ENCODE measurements around the gene ERLEC1.

The ERLEC1 gene

DNA sequence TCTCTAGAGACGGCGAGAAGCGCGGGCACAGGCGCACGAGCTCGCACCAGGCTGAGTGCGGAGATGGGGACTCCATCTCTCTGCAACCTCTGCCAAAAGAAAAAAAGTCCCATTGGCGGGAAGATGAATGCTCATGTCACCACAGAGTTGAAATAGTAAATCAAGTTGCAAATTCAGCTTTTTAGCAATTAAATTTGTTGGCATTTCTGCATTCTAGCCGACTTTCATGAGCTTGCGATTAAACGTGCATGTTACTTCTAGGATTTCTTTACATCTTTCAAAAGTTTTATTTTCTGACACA lies 18.7 kb upstream of the ERLEC1 start:
- DNase-seq: no peak
- Mint-ChIP-seq H3K36me3 (ENCODE audit: low read depth) (peaks cover 64% of the 10 kb centered on the region), H3K27ac (peak overlapping the region; percentile 97), H3K4me3 (peak overlapping the region; percentile 96), H3K27me3 (no peaks in the 10 kb centered on the region), H3K4me1 (ENCODE audit: low read depth) (peaks cover 36% of the 10 kb centered on the region), H3K9me3 (no peaks in the 10 kb centered on the region)

DNA sequence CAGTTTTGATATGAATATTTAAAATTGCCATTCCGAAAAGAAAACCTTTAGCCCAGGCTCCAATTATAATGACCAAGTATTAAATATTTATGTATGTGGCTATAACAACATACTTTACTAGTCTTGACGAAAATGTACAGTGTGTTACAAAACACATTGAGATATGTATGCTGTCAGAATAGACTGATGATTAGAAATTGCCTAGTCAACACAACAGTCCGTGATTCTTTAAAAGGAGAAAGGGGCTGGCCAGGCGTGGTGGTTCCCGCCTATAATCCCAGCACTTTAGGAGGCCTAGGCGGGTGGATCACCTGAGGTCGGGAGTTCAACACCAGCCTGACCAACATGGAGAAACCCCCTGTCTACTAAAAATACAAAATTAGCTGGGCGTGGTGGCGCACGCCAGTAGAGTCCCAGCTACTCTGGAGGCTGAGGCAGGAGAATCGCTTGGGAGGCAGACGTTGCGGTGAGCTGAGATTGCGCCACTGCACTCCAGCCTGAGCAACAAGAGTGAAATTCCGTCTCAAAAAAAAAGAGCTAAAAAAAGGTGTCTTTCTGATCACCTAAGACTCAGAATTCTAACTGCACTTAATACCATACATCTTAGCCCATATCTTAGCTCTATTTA lies 17.4 kb upstream of the ERLEC1 start:
- Mint-ChIP-seq H3K4me3 (peak overlapping the region; percentile 96), H3K27me3 (no peaks in the 10 kb centered on the region), H3K36me3 (ENCODE audit: low read depth) (peaks cover 62% of the 10 kb centered on the region), H3K4me1 (ENCODE audit: low read depth) (peaks cover 41% of the 10 kb centered on the region), H3K9me3 (no peaks in the 10 kb centered on the region), H3K27ac (peak overlapping the region; percentile 97)
- DNase-seq: no peak

DNA sequence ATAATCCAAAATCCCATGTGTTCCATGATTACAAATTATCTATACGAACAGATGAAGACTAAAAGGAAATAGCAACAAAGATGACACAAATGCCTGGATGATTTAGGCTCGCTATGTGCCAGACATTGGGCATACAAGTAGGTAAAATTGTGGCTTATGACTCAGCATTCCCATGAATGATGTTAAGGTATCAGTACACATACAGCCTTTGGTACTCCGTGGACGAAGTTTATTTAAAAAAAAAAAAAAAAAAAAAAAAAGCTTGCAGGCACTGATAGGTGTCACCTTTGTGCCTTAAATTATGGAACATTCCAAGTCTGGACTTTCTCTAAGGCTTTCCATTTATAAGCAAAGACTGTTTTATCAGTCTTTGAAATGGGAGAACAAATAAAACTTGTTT lies 16.6 kb upstream of the ERLEC1 start:
- Mint-ChIP-seq H3K27me3 (no peaks in the 10 kb centered on the region), H3K9me3 (no peaks in the 10 kb centered on the region), H3K4me1 (ENCODE audit: low read depth) (peaks cover 41% of the 10 kb centered on the region), H3K4me3 (peak overlapping the region; percentile 96), H3K36me3 (ENCODE audit: low read depth) (peaks cover 61% of the 10 kb centered on the region), H3K27ac (peak overlapping the region; percentile 97)
- DNase-seq: no peak

DNA sequence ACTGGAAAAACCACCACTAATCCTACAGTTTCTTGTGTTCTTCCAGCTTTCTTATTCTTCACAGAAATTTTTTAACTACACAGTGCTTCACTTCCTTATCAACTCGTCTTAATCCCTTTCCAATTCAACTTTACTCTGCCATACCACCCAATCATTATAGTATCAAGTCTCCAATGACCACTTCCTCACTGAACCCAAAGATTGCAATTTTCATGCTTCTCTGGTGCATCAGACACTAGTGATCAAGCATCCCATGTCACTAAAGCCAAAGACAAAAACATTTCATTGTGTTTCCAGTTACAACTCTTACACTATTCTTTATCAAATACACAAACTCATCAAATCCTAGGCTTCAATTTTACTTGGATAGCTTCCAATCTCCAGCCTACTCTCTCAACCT lies 9.7 kb upstream of the ERLEC1 start:
- Mint-ChIP-seq H3K36me3 (ENCODE audit: low read depth) (peaks cover 80% of the 10 kb centered on the region), H3K27ac (peak overlapping the region; percentile 79)
- DNase-seq: no peak

GRCh38 chr2:53778536-53779162 lies 8.2 kb upstream of the ERLEC1 start:
- Mint-ChIP-seq H3K4me1 (ENCODE audit: low read depth) (peaks cover 36% of the 10 kb centered on the region), H3K27me3 (no peaks in the 10 kb centered on the region), H3K27ac (no peak overlapping the region), H3K9me3 (no peaks in the 10 kb centered on the region), H3K4me3 (no peak overlapping the region), H3K36me3 (ENCODE audit: low read depth) (peaks cover 83% of the 10 kb centered on the region)
- no peak for DNase-seq

More for the DNA sequence above, 9.7 kb upstream of the ERLEC1 start:
- no peaks in the 10 kb centered on the region for H3K9me3 Mint-ChIP-seq
- no peak overlapping the region for H3K4me3 Mint-ChIP-seq
- H3K27me3 Mint-ChIP-seq: no peaks in the 10 kb centered on the region
- peaks cover 34% of the 10 kb centered on the region for H3K4me1 Mint-ChIP-seq (ENCODE audit: low read depth)

- peaks cover 45% of the 10 kb centered on the region for H3K4me1 Mint-ChIP-seq (ENCODE audit: low read depth)
- DNase-seq: no peak
- H3K9me3 Mint-ChIP-seq: no peaks in the 10 kb centered on the region
- peaks cover 76% of the 10 kb centered on the region for H3K36me3 Mint-ChIP-seq (ENCODE audit: low read depth)
- no peak overlapping the region for H3K4me3 Mint-ChIP-seq
- H3K27me3 Mint-ChIP-seq: no peaks in the 10 kb centered on the region
- H3K27ac Mint-ChIP-seq: peak overlapping the region; percentile 5
Observed at GRCh38 chr2:53780056-53780455, 6.8 kb upstream of the ERLEC1 start.

DNA sequence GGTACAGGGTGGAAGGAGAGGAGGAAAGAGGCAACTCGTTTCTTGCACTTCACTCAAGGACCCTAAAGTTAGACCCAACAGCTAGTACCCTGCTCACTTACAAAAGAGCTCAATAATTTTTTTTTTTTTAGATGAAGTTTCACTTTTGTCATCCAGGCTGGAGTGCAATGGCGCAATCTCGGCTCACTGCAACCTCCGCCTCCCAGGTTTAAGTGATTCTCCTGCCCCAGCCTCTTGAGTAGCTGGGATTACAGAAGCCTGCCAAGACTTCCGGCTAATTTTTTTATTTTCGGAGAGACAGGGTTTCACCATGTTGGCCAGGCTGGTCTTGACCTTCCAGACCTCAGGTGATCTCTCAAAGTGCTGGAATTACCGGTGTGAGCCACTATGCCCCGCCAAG lies 4.2 kb upstream of the ERLEC1 start:
- H3K4me1 Mint-ChIP-seq (ENCODE audit: low read depth): peaks cover 42% of the 10 kb centered on the region
- H3K4me3 Mint-ChIP-seq: no peak overlapping the region
- H3K36me3 Mint-ChIP-seq (ENCODE audit: low read depth): peaks cover 70% of the 10 kb centered on the region
- no peak for DNase-seq
- H3K9me3 Mint-ChIP-seq: no peaks in the 10 kb centered on the region
- no peaks in the 10 kb centered on the region for H3K27me3 Mint-ChIP-seq
- H3K27ac Mint-ChIP-seq: no peak overlapping the region

DNA sequence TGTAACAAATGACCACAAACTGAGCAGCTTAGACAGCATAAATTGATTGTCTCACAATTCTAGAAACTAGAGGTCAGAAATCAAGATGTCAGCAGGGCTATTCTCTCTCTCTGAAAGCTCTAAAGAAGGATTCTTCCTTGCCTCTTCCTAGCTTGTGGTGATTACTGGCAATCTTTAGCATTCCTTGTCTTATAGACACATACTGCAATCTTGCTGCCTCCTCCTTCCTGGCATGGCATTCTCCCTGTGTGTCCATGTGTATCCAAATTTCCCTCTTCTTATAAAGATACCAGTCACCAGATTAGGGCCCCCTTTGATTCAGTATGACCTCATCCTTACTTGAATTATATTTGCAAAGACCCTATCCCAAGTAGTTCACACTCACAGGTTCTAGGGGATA lies 2.4 kb upstream of the ERLEC1 start:
- Mint-ChIP-seq H3K36me3 (ENCODE audit: low read depth) (peaks cover 64% of the 10 kb centered on the region), H3K4me1 (ENCODE audit: low read depth) (peaks cover 47% of the 10 kb centered on the region), H3K4me3 (peak overlapping the region; percentile 87), H3K27me3 (no peaks in the 10 kb centered on the region), H3K27ac (peak overlapping the region; percentile 62), H3K9me3 (no peaks in the 10 kb centered on the region)
- DNase-seq: no peak

DNA sequence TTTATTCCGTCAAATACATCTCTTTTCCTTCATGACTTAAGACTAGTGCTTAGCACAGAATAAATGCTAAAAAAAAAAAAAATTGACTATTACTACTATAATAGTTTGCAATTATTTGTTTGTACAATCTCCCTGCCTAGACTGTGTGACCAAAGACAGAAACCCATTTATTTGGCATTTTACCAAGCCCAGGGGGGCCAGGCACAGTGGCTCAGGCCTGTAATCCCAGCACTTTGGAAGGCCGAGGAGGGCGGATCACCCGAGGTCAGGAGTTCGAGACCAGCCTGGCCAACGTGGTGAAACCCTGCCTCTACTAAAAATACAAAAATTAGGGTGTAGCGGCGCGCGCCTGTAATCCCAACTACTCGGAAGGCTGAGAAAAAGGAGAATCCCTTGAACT lies 1.5 kb upstream of the ERLEC1 start:
- Mint-ChIP-seq H3K4me3 (peak overlapping the region; percentile 87), H3K36me3 (ENCODE audit: low read depth) (peaks cover 55% of the 10 kb centered on the region), H3K4me1 (ENCODE audit: low read depth) (peaks cover 45% of the 10 kb centered on the region), H3K27ac (peak overlapping the region; percentile 62), H3K9me3 (no peaks in the 10 kb centered on the region), H3K27me3 (no peaks in the 10 kb centered on the region)
- no peak for DNase-seq

- H3K4me3 Mint-ChIP-seq: peak overlapping the region; percentile 87
- H3K4me1 Mint-ChIP-seq (ENCODE audit: low read depth): peaks cover 51% of the 10 kb centered on the region
- no peaks in the 10 kb centered on the region for H3K9me3 Mint-ChIP-seq
- peak overlapping the region; percentile 90 for H3K27ac Mint-ChIP-seq
- no peaks in the 10 kb centered on the region for H3K27me3 Mint-ChIP-seq
- peak; percentile 48 for DNase-seq
- H3K36me3 Mint-ChIP-seq (ENCODE audit: low read depth): peaks cover 53% of the 10 kb centered on the region
Observed at GRCh38 chr2:53786352-53786704, 516 bp upstream of the ERLEC1 start.

DNA sequence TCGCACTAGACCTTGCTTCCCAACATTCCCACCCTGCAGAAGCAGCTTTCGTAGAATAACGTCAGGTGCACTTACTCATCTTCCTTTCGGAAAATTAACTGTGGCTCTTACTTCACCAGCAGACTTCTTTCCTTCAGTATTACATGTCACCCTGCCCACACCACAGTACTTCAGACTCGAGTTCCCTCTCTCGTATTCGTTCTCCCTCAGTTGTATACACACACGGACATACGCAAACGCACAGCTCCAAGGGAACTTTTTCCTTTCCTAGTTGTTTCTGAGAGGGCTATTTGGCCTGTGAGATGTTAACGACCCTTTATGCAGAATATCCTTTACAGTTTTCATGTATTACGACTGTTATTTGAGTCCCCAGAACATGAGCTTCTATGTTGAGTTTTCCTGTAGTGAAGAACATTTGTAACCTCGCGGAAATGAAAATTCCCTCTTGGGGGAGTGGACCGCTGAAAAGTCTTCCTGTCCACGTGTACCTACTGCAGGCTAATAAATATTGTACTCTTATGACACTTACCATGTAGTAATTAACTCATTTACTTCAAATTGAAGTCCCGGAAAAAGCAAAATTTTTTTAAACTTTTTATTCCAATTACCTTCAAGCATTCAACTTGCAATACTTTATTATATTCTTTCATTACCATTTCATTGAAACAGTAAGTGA lies 908 bp downstream of the ERLEC1 start:
- Mint-ChIP-seq H3K9me3 (no peaks in the 10 kb centered on the region), H3K4me3 (peak overlapping the region; percentile 87), H3K27me3 (no peaks in the 10 kb centered on the region), H3K4me1 (ENCODE audit: low read depth) (peaks cover 53% of the 10 kb centered on the region), H3K36me3 (ENCODE audit: low read depth) (peaks cover 43% of the 10 kb centered on the region), H3K27ac (peak overlapping the region; percentile 90)
- peak; percentile 36 for DNase-seq

DNA sequence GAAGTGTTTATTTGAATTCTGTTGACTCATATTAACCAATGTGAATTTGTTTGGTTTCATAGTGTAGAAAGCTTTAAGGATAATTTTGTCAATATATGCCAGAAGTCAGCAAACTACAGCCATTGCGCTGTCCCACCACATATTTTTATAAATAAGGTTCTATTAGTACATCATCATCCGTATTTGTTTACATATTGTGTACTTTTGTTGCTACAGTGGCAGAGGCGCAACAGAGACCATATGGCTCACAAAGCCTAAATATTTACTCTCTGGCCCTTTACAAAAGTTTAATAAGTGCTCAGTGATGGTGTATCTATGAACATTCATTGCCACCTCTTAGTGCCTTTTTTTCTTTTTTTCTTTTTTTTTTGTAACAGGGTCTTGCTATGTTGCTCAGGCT lies 6.4 kb downstream of the ERLEC1 start:
- H3K9me3 Mint-ChIP-seq: no peaks in the 10 kb centered on the region
- no peak overlapping the region for H3K4me3 Mint-ChIP-seq
- H3K4me1 Mint-ChIP-seq (ENCODE audit: low read depth): peaks cover 25% of the 10 kb centered on the region
- H3K36me3 Mint-ChIP-seq (ENCODE audit: low read depth): peaks cover 44% of the 10 kb centered on the region
- H3K27ac Mint-ChIP-seq: no peak overlapping the region
- no peak for DNase-seq
- no peaks in the 10 kb centered on the region for H3K27me3 Mint-ChIP-seq

- Mint-ChIP-seq H3K4me1 (ENCODE audit: low read depth) (peaks cover 20% of the 10 kb centered on the region), H3K27ac (no peak overlapping the region), H3K36me3 (ENCODE audit: low read depth) (peaks cover 45% of the 10 kb centered on the region)
Observed at GRCh38 chr2:53793821-53794220, 7.0 kb downstream of the ERLEC1 start.

GRCh38 chr2:53801547-53801946 lies 14.7 kb downstream of the ERLEC1 start:
- no peak overlapping the region for H3K27ac Mint-ChIP-seq
- no peaks in the 10 kb centered on the region for H3K4me1 Mint-ChIP-seq (ENCODE audit: low read depth)
- H3K9me3 Mint-ChIP-seq: no peaks in the 10 kb centered on the region
- peaks cover 85% of the 10 kb centered on the region for H3K36me3 Mint-ChIP-seq (ENCODE audit: low read depth)
- H3K27me3 Mint-ChIP-seq: no peaks in the 10 kb centered on the region
- DNase-seq: no peak
- H3K4me3 Mint-ChIP-seq: no peak overlapping the region

More at GRCh38 chr2:53793821-53794220, 7.0 kb downstream of the ERLEC1 start:
- H3K4me3 Mint-ChIP-seq: no peak overlapping the region
- no peak for DNase-seq
- H3K9me3 Mint-ChIP-seq: no peaks in the 10 kb centered on the region
- no peaks in the 10 kb centered on the region for H3K27me3 Mint-ChIP-seq

GRCh38 chr2:53802617-53803151 lies 15.8 kb downstream of the ERLEC1 start:
- H3K9me3 Mint-ChIP-seq: no peaks in the 10 kb centered on the region
- H3K4me1 Mint-ChIP-seq (ENCODE audit: low read depth): no peaks in the 10 kb centered on the region
- H3K36me3 Mint-ChIP-seq (ENCODE audit: low read depth): peaks cover 90% of the 10 kb centered on the region
- H3K4me3 Mint-ChIP-seq: no peak overlapping the region
- H3K27me3 Mint-ChIP-seq: no peaks in the 10 kb centered on the region
- H3K27ac Mint-ChIP-seq: peak overlapping the region; percentile 10
- no peak for DNase-seq
